Aorta (tissue), 5 donors: ENCODE data around the gene MEX3A. TPM values are rescaled to one million over a fixed set of nuclear protein-coding genes. Genes with fewer than 3 reads are reported as not detected.

ENCODE experiments used
- ATAC-seq: fragments of 200-7000 bp; cut with Tn5 transposase; one replicate; pipeline ENCODE4 v1.9.1; 2022; ENCODE audit warnings: moderate library complexity; ENCODE audit not compliant: low FRiP score
- DNase-seq, 2 donors: peaks; one replicate each; pipeline ENCODE4 v3.0.0-alpha.2; 2020
- H3K27ac ChIP-seq, 2 donors: one replicate each; pipeline ENCODE4 v1.5.1; 2013; ENCODE audit warnings: low read length in 2 of 2, mild to moderate bottlenecking in 2 of 2, moderate library complexity in 2 of 2, control low read depth in 1 of 2, inconsistent platforms in 1 of 2, low read depth in 1 of 2
- H3K27me3 ChIP-seq, 2 donors: one replicate each; pipeline ENCODE4 v1.6.1; 2013; ENCODE audit warnings: control low read depth in 1 of 2, low read length in 1 of 2, mild to moderate bottlenecking in 1 of 2, moderate library complexity in 1 of 2; ENCODE audit not compliant: insufficient read depth in 2 of 2, control insufficient read depth in 1 of 2
- H3K36me3 ChIP-seq, 2 donors: one replicate each; pipeline ENCODE4 v1.6.1; 2013; ENCODE audit warnings: control low read depth in 1 of 2, low read length in 1 of 2, mild to moderate bottlenecking in 1 of 2; ENCODE audit not compliant: insufficient read depth in 2 of 2, control insufficient read depth in 1 of 2
- H3K4me1 ChIP-seq, 2 donors: one replicate each; pipeline ENCODE4 v1.6.1; 2013; ENCODE audit warnings: low read length in 2 of 2, control low read depth in 1 of 2, mild to moderate bottlenecking in 1 of 2, moderate library complexity in 1 of 2; ENCODE audit not compliant: insufficient read depth in 2 of 2, control insufficient read depth in 1 of 2
- H3K4me3 ChIP-seq, 2 donors: one replicate each; pipeline ENCODE4 v1.5.1; 2013; ENCODE audit warnings: low read length in 2 of 2, control low read depth in 1 of 2, mild to moderate bottlenecking in 1 of 2
- H3K9me3 ChIP-seq: one replicate; pipeline ENCODE4 v1.6.1; 2013; ENCODE audit warnings: mild to moderate bottlenecking, low read length; ENCODE audit not compliant: control insufficient read depth
- WGBS, 2 donors: extraction: QIAGEN DNeasy Blood & Tissue Kit; methylation state at CpG; one replicate each; pipeline ENCODE4 v1.1.7; 2013; 5-methylcytosine and 5-hydroxymethylcytosine counted together
- intact Hi-C, 2 donors: fragments of 100-400 bp; cut with DNase I; formaldehyde crosslinking; loops; one replicate each; pipeline versions ENCODE4 v1.14.2 to v1.15.0; 2022
- polyA plus RNA-seq, 2 donors: library from polyadenylated mRNA; stranded (reverse); fragments of 200-250 nt; gene quantifications; one replicate each; pipeline ENCODE4 v1.2.3, GENCODE V29; 2013
- total RNA-seq, 2 donors: library from RNA; stranded (reverse); fragmentation: NEBNext Ultra II Directional; extraction: Animal tissue kit (Norgen Biotek cat#: 25700); gene quantifications; one replicate each; pipeline ENCODE4 v1.2.1, GENCODE V29; 2021
- donor health status: healthy with polysubstance abuse.
- donor health status: Bipolar disorder and iron deficiency.
- donor health status: DM: no; HTN: no; CAD: no.
- donor health status: DM: no; HTN: no; CAD: no.
- donor health status: DM: yes; HTN: yes; CAD: no.

Gene MEX3A
- total and polyA plus RNA-seq, 4 donors: 0.03 to 1.6 (median 0.68) TPM

GRCh38 chr1:156079762-156080161 is 2.5 kb downstream of the MEX3A start:
- DNase-seq (no peak), ATAC-seq (no peak)
- 83 to 85% methylated on average over 5 of the region's 5 CpGs for WGBS, 2 donors
- H3K4me3 ChIP-seq: no peak overlapping the region
- H3K36me3 ChIP-seq: no peaks in the 10 kb centered on the region
- H3K9me3 ChIP-seq: no peaks in the 10 kb centered on the region
- no peaks in the 10 kb centered on the region for H3K4me1 ChIP-seq
- H3K27ac ChIP-seq: no peak overlapping the region
- intact Hi-C loops: no loop called here
- no peaks in the 10 kb centered on the region for H3K27me3 ChIP-seq

DNA sequence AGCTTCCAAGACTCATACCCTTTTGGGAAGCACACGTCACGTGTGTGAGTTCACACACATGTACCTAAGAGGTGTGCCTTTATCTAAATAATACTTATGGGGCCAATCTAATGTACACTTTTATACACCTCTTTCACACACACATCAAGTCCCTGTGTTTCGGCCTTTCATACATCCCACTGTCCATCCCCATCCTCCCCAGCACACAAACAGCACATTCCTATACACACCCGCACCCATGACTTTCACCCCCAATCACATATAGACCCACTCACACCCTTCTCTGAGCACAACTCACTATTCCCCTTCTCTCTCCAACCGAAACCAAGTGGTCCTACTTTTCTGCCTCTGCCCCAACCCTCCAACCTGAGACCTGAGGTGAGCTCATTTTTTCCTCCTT is 3.5 kb downstream of the MEX3A start:
- DNase-seq (no peak), ATAC-seq (no peak)
- Histone ChIP-seq H3K4me1 (no peaks in the 10 kb centered on the region), H3K9me3 (no peaks in the 10 kb centered on the region), H3K4me3 (no peak overlapping the region), H3K27ac (no peak overlapping the region), H3K36me3 (no peaks in the 10 kb centered on the region), H3K27me3 (no peaks in the 10 kb centered on the region)
- 83 to 87% methylated on average over 5 of the region's 5 CpGs for WGBS, 2 donors
- intact Hi-C loops: no loop called here

DNA sequence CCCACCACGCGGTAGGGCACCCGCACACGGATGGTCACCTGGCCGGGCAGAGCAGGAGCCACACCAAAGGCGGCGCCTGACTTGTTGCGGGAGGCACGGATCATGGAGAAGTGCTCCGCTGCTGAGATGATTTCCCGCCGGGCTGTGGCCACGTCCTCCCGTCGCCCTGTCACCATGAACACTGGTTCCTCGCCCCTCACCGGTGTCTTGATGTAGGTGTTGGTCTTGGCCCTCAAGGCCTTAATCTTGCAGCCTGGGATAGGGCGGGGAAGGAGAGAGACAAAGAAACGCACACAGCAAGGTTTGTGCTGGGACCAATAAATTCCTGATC is 4.9 kb downstream of the MEX3A start:
- DNase-seq (no peak), ATAC-seq (no peak)
- H3K27ac ChIP-seq: no peak overlapping the region
- H3K4me1 ChIP-seq: no peaks in the 10 kb centered on the region
- no peaks in the 10 kb centered on the region for H3K36me3 ChIP-seq
- no peaks in the 10 kb centered on the region for H3K27me3 ChIP-seq
- H3K4me3 ChIP-seq: no peak overlapping the region
- H3K9me3 ChIP-seq: no peaks in the 10 kb centered on the region
- WGBS, 2 donors: 88 to 91% methylated on average over 19 of the region's 19 CpGs
- intact Hi-C loops: no loop called here

GRCh38 chr1:156076609-156077429 is 5.4 kb downstream of the MEX3A start:
- Histone ChIP-seq H3K27me3 (no peaks in the 10 kb centered on the region), H3K4me1 (no peaks in the 10 kb centered on the region), H3K4me3 (no peak overlapping the region), H3K27ac (no peak overlapping the region), H3K36me3 (no peaks in the 10 kb centered on the region), H3K9me3 (no peaks in the 10 kb centered on the region)
- DNase-seq: peak in 1 of 2 donors; percentile 82
- 75 to 79% methylated on average over 73 of the region's 73 CpGs for WGBS, 2 donors
- ATAC-seq: peak; percentile 68
- intact Hi-C loops: no loop called here

- intact Hi-C loops: no loop called here
- Histone ChIP-seq H3K4me1 (no peaks in the 10 kb centered on the region), H3K9me3 (no peaks in the 10 kb centered on the region), H3K27ac (no peak overlapping the region), H3K36me3 (no peaks in the 10 kb centered on the region), H3K4me3 (no peak overlapping the region), H3K27me3 (no peaks in the 10 kb centered on the region)
- ATAC-seq (no peak), DNase-seq (no peak)
- WGBS, 2 donors: 71 to 78% methylated on average over 4 of the region's 4 CpGs
Measured at GRCh38 chr1:156075775-156076204, 6.5 kb downstream of the MEX3A start.

DNA sequence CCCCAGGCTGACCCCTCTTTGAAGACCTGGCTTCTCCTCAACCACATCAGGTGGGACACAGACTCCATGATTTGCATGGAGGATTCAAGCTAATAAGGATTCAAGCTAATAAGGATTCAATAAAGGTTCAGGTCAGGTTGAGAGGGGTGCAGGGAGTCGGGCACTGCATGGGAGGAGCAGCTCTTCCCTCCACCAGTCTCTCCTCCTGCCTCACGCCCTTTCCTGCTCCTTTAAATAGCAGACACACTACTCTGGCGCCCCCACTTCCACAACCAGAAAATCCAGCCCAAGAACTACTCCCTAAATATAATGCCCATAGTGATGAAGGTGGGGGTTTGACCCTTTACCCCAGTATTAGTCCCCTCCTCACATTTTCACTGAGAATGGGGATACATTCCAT is 7.1 kb downstream of the MEX3A start:
- Histone ChIP-seq H3K27ac (no peak overlapping the region), H3K36me3 (no peaks in the 10 kb centered on the region), H3K27me3 (no peaks in the 10 kb centered on the region), H3K4me1 (no peaks in the 10 kb centered on the region), H3K9me3 (no peaks in the 10 kb centered on the region), H3K4me3 (no peak overlapping the region)
- WGBS, 2 donors: 57 to 58% methylated on average over 3 of the region's 3 CpGs
- intact Hi-C loops: no loop called here
- DNase-seq (no peak), ATAC-seq (no peak)

DNA sequence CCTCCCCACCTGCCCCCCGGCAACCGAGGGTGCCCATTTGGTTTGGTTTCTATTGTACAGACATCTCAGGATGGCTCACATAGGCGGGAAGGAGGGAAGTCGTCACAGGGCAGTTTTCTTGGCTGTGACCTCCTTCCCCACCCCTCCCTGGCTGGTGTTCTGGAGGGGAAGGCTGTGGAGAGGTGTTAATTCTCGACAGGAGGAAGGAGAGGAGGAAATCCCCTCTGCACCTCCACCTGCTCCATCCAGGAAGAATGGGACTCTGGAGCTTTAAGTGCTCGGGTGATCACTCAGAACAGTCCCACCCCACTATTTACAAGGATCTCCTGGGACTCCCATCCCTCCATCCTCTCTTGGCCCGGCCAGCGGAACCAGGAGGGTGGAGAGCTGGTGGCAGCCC is 7.6 kb downstream of the MEX3A start:
- no peak for DNase-seq
- Histone ChIP-seq H3K27ac (no peak overlapping the region), H3K27me3 (no peaks in the 10 kb centered on the region), H3K4me1 (no peaks in the 10 kb centered on the region), H3K9me3 (no peaks in the 10 kb centered on the region), H3K36me3 (no peaks in the 10 kb centered on the region), H3K4me3 (no peak overlapping the region)
- ATAC-seq: no peak
- 67 to 73% methylated on average over 7 to 8 of the region's 8 CpGs for WGBS, 2 donors
- intact Hi-C loops: no loop called here

DNA sequence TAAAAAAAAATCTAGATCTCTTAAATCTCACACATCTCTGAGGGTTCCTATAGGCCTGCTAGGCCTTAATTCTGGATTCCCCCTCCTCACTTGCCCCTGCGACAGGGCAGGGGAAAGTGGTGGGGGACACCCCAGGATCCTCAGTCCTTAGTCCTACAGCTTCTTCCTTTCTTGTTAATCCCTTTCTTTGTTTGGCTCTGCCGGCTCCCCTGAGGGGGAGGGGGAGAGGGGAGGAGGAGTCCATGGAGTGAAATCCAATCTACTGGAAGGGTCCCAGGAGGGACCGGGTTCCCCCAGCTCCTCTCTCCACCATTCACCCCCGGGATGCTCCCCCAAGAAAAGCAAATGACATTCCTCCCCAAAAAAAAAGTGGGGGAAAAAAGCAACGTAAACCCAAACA is 8.5 kb downstream of the MEX3A start:
- H3K27ac ChIP-seq: no peak overlapping the region
- no peaks in the 10 kb centered on the region for H3K4me1 ChIP-seq
- H3K36me3 ChIP-seq: no peaks in the 10 kb centered on the region
- H3K4me3 ChIP-seq: no peak overlapping the region
- WGBS, 2 donors: 50 to 59% methylated on average over 5 of the region's 5 CpGs
- intact Hi-C loops: no loop called here
- ATAC-seq (no peak), DNase-seq (no peak)
- no peaks in the 10 kb centered on the region for H3K9me3 ChIP-seq
- H3K27me3 ChIP-seq: no peaks in the 10 kb centered on the region

GRCh38 chr1:156073110-156073687 is 9.1 kb downstream of the MEX3A start:
- ATAC-seq (no peak), DNase-seq (no peak)
- H3K36me3 ChIP-seq: no peaks in the 10 kb centered on the region
- no peak overlapping the region for H3K27ac ChIP-seq
- no peaks in the 10 kb centered on the region for H3K9me3 ChIP-seq
- no peaks in the 10 kb centered on the region for H3K27me3 ChIP-seq
- intact Hi-C loops: no loop called here
- no peak overlapping the region for H3K4me3 ChIP-seq
- no peaks in the 10 kb centered on the region for H3K4me1 ChIP-seq
- 0 to 34% methylated on average over 1 of the region's 1 CpG for WGBS, 2 donors
